SK-N-SH (cell line): ENCODE results near the gene NUP188.

Source experiments
- CHD2 ChIP-seq: fragments of 150-350 bp; IDR thresholded peaks from 2 replicates; pipeline ENCODE4 v1.6.1; 2018; ENCODE audit warnings: low read length; ENCODE audit not compliant: partially characterized antibody
- MEF2A ChIP-seq: IDR thresholded peaks from 2 replicates; pipeline ENCODE4 v1.4.0; 2012; ENCODE audit warnings: low read depth, borderline replicate concordance
- MXI1 ChIP-seq: IDR thresholded peaks from 2 replicates; pipeline ENCODE4 v1.6.1; 2012; ENCODE audit warnings: mild to moderate bottlenecking, low read depth, low read length, improper control_type of control experiment
- RAD21 ChIP-seq: IDR thresholded peaks from 2 replicates; pipeline ENCODE4 v1.6.1; 2012; ENCODE audit warnings: mild to moderate bottlenecking, low read length
- RFX5 ChIP-seq: IDR thresholded peaks from 2 replicates; pipeline ENCODE4 v1.6.1; 2012; ENCODE audit warnings: mild to moderate bottlenecking, improper control_type of control experiment, low read length
- TAF1 ChIP-seq: IDR thresholded peaks from 2 replicates; pipeline ENCODE4 v1.6.1; 2012; ENCODE audit warnings: low read depth, mild to moderate bottlenecking, low read length, moderate library complexity, borderline replicate concordance
- TCF12 ChIP-seq: IDR thresholded peaks from 2 replicates; pipeline ENCODE4 v1.4.0; 2012
- TEAD4 ChIP-seq: IDR thresholded peaks from 2 replicates; pipeline ENCODE4 v1.4.0; 2012; ENCODE audit warnings: mild to moderate bottlenecking, borderline replicate concordance; ENCODE audit not compliant: insufficient read depth
- TF ChIP-seq, protein P1 (sequence below): fragments of 200-600 bp; sonication (generic); IDR thresholded peaks from 2 replicates; pipeline ENCODE4 v1.6.1; 2017; ENCODE audit warnings: antibody characterized with exemption, mild to moderate bottlenecking, moderate library complexity
- TF ChIP-seq, protein P2 (sequence below): fragments of 150-350 bp; IDR thresholded peaks from 2 replicates; pipeline ENCODE4 v1.6.1; 2017; ENCODE audit warnings: antibody characterized with exemption, low read length, low read depth, borderline replicate concordance
- TF ChIP-seq, protein P3 (sequence below): IDR thresholded peaks from 2 replicates; pipeline ENCODE4 v1.4.0; 2012; ENCODE audit warnings: low read depth

DNA sequence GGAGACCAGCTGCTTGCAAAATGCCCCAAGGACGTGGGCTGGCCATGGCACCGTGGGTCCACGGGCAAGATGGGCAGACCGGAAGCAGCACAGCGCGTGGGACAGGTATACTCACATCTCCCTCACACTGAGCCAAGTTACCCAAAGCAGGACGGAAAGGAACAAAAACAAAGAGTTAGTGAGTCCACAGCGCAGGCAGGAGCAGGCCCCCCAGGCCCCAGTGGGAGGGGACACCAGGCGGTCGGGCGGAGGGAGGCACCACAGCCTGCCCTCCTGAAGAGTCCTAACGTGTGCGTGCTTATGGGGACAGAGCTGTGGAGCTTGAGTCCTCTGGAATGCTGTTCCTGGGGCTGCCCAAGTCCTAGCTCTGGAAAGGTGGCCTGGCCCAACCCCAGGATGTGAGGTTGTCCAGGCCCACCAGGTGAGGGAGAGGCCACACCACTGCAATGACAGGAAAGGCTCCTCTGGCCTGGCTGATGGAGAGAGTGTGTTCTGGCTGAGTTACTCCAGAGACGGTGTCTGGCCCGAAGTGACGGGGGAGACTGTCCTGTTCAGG, 65.5 kb downstream of the NUP188 start:
- TF ChIP-seq, protein P1, sequence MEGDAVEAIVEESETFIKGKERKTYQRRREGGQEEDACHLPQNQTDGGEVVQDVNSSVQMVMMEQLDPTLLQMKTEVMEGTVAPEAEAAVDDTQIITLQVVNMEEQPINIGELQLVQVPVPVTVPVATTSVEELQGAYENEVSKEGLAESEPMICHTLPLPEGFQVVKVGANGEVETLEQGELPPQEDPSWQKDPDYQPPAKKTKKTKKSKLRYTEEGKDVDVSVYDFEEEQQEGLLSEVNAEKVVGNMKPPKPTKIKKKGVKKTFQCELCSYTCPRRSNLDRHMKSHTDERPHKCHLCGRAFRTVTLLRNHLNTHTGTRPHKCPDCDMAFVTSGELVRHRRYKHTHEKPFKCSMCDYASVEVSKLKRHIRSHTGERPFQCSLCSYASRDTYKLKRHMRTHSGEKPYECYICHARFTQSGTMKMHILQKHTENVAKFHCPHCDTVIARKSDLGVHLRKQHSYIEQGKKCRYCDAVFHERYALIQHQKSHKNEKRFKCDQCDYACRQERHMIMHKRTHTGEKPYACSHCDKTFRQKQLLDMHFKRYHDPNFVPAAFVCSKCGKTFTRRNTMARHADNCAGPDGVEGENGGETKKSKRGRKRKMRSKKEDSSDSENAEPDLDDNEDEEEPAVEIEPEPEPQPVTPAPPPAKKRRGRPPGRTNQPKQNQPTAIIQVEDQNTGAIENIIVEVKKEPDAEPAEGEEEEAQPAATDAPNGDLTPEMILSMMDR: no peak
- TF ChIP-seq MEF2A (no peak), MXI1 (no peak), RAD21 (no peak), CHD2 (no peak), TAF1 (no peak), TEAD4 (no peak), TCF12 (no peak), RFX5 (no peak)
- TF ChIP-seq, protein P2, sequence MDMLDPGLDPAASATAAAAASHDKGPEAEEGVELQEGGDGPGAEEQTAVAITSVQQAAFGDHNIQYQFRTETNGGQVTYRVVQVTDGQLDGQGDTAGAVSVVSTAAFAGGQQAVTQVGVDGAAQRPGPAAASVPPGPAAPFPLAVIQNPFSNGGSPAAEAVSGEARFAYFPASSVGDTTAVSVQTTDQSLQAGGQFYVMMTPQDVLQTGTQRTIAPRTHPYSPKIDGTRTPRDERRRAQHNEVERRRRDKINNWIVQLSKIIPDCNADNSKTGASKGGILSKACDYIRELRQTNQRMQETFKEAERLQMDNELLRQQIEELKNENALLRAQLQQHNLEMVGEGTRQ: no peak
- TF ChIP-seq, protein P3, sequence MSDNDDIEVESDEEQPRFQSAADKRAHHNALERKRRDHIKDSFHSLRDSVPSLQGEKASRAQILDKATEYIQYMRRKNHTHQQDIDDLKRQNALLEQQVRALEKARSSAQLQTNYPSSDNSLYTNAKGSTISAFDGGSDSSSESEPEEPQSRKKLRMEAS: no peak
